HepG2 (cell line): ENCODE measurements around the gene NEURL3. TPM values are rescaled to one million over a fixed set of nuclear protein-coding genes. Genes with fewer than 3 reads are reported as not detected.

ENCODE experiments used
- EZH2 ChIP-seq: conservative IDR thresholded peaks from 2 replicates; pipeline ENCODE4 v1.6.1; 2012; ENCODE audit warnings: mild to moderate bottlenecking, low read depth, low read length, moderate library complexity
- GTF2F1 ChIP-seq: fragments of 150-350 bp; IDR thresholded peaks from 2 replicates; pipeline ENCODE4 v1.6.1; 2014; ENCODE audit warnings: low read length
- IRF2 ChIP-seq: IDR thresholded peaks from 2 replicates; pipeline ENCODE4 v1.6.1; 2018; ENCODE audit warnings: missing genetic modification reagents, missing compliant biosample characterization
- KLF12 ChIP-seq: sonication (generic); formaldehyde crosslinking; IDR thresholded peaks from 2 replicates; pipeline ENCODE4 v1.4.0; 2020; ENCODE audit warnings: missing genetic modification reagents, borderline replicate concordance
- MBNL3 ChIP-seq: fragments of 250-450 bp; sonication (Bioruptor Pico); conservative IDR thresholded peaks from 2 replicates; pipeline ENCODE4 v1.8.0; 2022; ENCODE audit warnings: mild to moderate bottlenecking, inconsistent platforms
- MTA3 ChIP-seq: sonication (generic); formaldehyde crosslinking; IDR thresholded peaks from 2 replicates; pipeline ENCODE4 v1.4.0; 2020; ENCODE audit warnings: missing genetic modification reagents
- MTF2 ChIP-seq: sonication (generic); formaldehyde crosslinking; IDR thresholded peaks from 2 replicates; pipeline ENCODE4 v1.5.0; 2020; ENCODE audit warnings: missing genetic modification reagents, borderline replicate concordance
- MXI1 ChIP-seq: IDR thresholded peaks from 3 replicates; pipeline ENCODE4 v1.6.1; 2012; ENCODE audit warnings: low read depth, low read length, inconsistent platforms, borderline replicate concordance
- NFIC ChIP-seq: IDR thresholded peaks from 2 replicates; pipeline ENCODE4 v1.6.1; 2012; ENCODE audit warnings: mild to moderate bottlenecking, low read length, inconsistent platforms
- NKX3-1 ChIP-seq: sonication (generic); formaldehyde crosslinking; IDR thresholded peaks from 2 replicates; pipeline ENCODE4 v1.5.0; 2020; ENCODE audit warnings: missing genetic modification reagents
- POGK ChIP-seq: sonication (generic); formaldehyde crosslinking; conservative IDR thresholded peaks from 2 replicates; pipeline ENCODE4 v1.8.0; 2022; ENCODE audit warnings: mild to moderate bottlenecking, moderate library complexity, missing genetic modification reagents
- SCMH1 ChIP-seq: sonication (generic); formaldehyde crosslinking; IDR thresholded peaks from 2 replicates; pipeline ENCODE4 v1.9.0; 2021; ENCODE audit warnings: missing genetic modification reagents, mild to moderate bottlenecking, borderline replicate concordance
- ZNF225 ChIP-seq: sonication (generic); formaldehyde crosslinking; IDR thresholded peaks from 2 replicates; pipeline ENCODE4 v1.4.0; 2020; ENCODE audit warnings: mild to moderate bottlenecking, missing genetic modification reagents
- ZNF616 ChIP-seq: sonication (generic); formaldehyde crosslinking; IDR thresholded peaks from 2 replicates; pipeline ENCODE4 v1.5.0; 2020; ENCODE audit warnings: low read depth, mild to moderate bottlenecking, missing genetic modification reagents
- polyA plus RNA-seq, 8 experiments: library from polyadenylated mRNA; depleted of rRNA in 3 of 8; stranded (reverse) in 7 of 8; unstranded in 1 of 8; fragments of >200 nt; fragmentation: Illumina TruSeq in 4 of 8; extraction: Trizol in 4 of 8; gene quantifications; 2 replicates each; pipeline versions ENCODE4 v1.2.1 to v1.2.3, GENCODE V29; 2011 to 2016; ENCODE audit warnings: low read depth in 4 of 8, missing spikeins in 1 of 8, mixed read lengths in 1 of 8; ENCODE audit not compliant: insufficient read depth in 1 of 8
- total RNA-seq, 5 experiments: library from RNA; depleted of rRNA; stranded (reverse); fragments of >200 nt; fragmentation: Illumina TruSeq; extraction: Trizol; gene quantifications; 2 replicates each; pipeline ENCODE4 v1.2.3, GENCODE V29; 2016; ENCODE audit warnings: low read depth in 1 of 5
- TF ChIP-seq, protein P1 (sequence below): sonication (generic); formaldehyde crosslinking; IDR thresholded peaks from 2 replicates; pipeline ENCODE4 v1.4.0; 2020; ENCODE audit warnings: missing genetic modification reagents, mild to moderate bottlenecking, borderline replicate concordance
- TF ChIP-seq, protein P2 (sequence below): sonication (generic); formaldehyde crosslinking; IDR thresholded peaks from 2 replicates; pipeline ENCODE4 v1.4.0; 2020; ENCODE audit warnings: missing genetic modification reagents
- TF ChIP-seq, protein P3 (sequence below): sonication (generic); formaldehyde crosslinking; IDR thresholded peaks from 2 replicates; pipeline ENCODE4 v1.9.0; 2021; ENCODE audit warnings: missing genetic modification reagents, borderline replicate concordance
- TF ChIP-seq, protein P4 (sequence below): IDR thresholded peaks from 2 replicates; pipeline ENCODE4 v1.6.1; 2016

Gene NEURL3
- total and polyA plus RNA-seq, 2 of the 13 experiments (the other 11 are each of a cell fraction or from before 2014, with no cell fraction given) = 0.16 to 1.2 TPM

GRCh38 chr2:96501886-96502810, 3.0 kb downstream of the NEURL3 start (continued):
- TF ChIP-seq, protein P1, sequence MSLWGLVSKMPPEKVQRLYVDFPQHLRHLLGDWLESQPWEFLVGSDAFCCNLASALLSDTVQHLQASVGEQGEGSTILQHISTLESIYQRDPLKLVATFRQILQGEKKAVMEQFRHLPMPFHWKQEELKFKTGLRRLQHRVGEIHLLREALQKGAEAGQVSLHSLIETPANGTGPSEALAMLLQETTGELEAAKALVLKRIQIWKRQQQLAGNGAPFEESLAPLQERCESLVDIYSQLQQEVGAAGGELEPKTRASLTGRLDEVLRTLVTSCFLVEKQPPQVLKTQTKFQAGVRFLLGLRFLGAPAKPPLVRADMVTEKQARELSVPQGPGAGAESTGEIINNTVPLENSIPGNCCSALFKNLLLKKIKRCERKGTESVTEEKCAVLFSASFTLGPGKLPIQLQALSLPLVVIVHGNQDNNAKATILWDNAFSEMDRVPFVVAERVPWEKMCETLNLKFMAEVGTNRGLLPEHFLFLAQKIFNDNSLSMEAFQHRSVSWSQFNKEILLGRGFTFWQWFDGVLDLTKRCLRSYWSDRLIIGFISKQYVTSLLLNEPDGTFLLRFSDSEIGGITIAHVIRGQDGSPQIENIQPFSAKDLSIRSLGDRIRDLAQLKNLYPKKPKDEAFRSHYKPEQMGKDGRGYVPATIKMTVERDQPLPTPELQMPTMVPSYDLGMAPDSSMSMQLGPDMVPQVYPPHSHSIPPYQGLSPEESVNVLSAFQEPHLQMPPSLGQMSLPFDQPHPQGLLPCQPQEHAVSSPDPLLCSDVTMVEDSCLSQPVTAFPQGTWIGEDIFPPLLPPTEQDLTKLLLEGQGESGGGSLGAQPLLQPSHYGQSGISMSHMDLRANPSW (CRISPR knock-in tag) = no peak
- TF ChIP-seq ZNF225 (CRISPR knock-in tag) = no peak
- TF ChIP-seq ZNF616 (CRISPR knock-in tag) = 0 out of 2 replicates have a peak, but pooled peaks have one; percentile 48
- TF ChIP-seq, protein P2, sequence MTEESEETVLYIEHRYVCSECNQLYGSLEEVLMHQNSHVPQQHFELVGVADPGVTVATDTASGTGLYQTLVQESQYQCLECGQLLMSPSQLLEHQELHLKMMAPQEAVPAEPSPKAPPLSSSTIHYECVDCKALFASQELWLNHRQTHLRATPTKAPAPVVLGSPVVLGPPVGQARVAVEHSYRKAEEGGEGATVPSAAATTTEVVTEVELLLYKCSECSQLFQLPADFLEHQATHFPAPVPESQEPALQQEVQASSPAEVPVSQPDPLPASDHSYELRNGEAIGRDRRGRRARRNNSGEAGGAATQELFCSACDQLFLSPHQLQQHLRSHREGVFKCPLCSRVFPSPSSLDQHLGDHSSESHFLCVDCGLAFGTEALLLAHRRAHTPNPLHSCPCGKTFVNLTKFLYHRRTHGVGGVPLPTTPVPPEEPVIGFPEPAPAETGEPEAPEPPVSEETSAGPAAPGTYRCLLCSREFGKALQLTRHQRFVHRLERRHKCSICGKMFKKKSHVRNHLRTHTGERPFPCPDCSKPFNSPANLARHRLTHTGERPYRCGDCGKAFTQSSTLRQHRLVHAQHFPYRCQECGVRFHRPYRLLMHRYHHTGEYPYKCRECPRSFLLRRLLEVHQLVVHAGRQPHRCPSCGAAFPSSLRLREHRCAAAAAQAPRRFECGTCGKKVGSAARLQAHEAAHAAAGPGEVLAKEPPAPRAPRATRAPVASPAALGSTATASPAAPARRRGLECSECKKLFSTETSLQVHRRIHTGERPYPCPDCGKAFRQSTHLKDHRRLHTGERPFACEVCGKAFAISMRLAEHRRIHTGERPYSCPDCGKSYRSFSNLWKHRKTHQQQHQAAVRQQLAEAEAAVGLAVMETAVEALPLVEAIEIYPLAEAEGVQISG = peak; percentile 59; the same call in 1 of the 2 replicates
- TF ChIP-seq, protein P3, sequence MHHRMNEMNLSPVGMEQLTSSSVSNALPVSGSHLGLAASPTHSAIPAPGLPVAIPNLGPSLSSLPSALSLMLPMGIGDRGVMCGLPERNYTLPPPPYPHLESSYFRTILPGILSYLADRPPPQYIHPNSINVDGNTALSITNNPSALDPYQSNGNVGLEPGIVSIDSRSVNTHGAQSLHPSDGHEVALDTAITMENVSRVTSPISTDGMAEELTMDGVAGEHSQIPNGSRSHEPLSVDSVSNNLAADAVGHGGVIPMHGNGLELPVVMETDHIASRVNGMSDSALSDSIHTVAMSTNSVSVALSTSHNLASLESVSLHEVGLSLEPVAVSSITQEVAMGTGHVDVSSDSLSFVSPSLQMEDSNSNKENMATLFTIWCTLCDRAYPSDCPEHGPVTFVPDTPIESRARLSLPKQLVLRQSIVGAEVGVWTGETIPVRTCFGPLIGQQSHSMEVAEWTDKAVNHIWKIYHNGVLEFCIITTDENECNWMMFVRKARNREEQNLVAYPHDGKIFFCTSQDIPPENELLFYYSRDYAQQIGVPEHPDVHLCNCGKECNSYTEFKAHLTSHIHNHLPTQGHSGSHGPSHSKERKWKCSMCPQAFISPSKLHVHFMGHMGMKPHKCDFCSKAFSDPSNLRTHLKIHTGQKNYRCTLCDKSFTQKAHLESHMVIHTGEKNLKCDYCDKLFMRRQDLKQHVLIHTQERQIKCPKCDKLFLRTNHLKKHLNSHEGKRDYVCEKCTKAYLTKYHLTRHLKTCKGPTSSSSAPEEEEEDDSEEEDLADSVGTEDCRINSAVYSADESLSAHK (CRISPR knock-in tag) = no peak
- no peak for TF ChIP-seq EZH2
- TF ChIP-seq MBNL3 (CRISPR knock-in tag) = no peak
- TF ChIP-seq POGK (CRISPR knock-in tag) = peak; percentile 64
- peak; percentile 51; the same call in 1 of the 2 replicates for TF ChIP-seq IRF2 (CRISPR knock-in tag)
- TF ChIP-seq MTA3 (CRISPR knock-in tag) = no peak
- TF ChIP-seq KLF12 (CRISPR knock-in tag) = no peak
- TF ChIP-seq NFIC = no peak
- TF ChIP-seq NKX3-1 (CRISPR knock-in tag) = no peak
- no peak for TF ChIP-seq GTF2F1
- no peak for TF ChIP-seq MXI1
- TF ChIP-seq, protein P4, sequence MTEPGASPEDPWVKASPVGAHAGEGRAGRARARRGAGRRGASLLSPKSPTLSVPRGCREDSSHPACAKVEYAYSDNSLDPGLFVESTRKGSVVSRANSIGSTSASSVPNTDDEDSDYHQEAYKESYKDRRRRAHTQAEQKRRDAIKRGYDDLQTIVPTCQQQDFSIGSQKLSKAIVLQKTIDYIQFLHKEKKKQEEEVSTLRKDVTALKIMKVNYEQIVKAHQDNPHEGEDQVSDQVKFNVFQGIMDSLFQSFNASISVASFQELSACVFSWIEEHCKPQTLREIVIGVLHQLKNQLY (CRISPR knock-in tag) = no peak
- no peak for TF ChIP-seq SCMH1 (CRISPR knock-in tag)
- no peak for TF ChIP-seq MTF2 (CRISPR knock-in tag)
